ENCODE results near the gene DESI1. TPM values are rescaled to one million over a fixed set of nuclear protein-coding genes. Genes with fewer than 3 reads are reported as not detected.

Gene DESI1
- total and polyA plus RNA-seq, 9 donors = 12.8 to 22.1 (median 19.8) TPM

GRCh38 chr22:41550952-41551491, 69.8 kb downstream of the DESI1 start:
- Histone ChIP-seq H3K36me3 (ENCODE audit: control insufficient read depth, insufficient read depth, low read length) (no peaks in the 10 kb centered on the region), H3K9me3 (replicated peaks; ENCODE audit: control insufficient read depth, low read depth, low read length) (no peaks in the 10 kb centered on the region), H3K27me3 (ENCODE audit: control insufficient read depth, insufficient read depth, low read length) (no peaks in the 10 kb centered on the region), H3K4me1 (ENCODE audit: control insufficient read depth, insufficient read depth, low read length) (peaks cover 20% of the 10 kb centered on the region), H3K4me3 (ENCODE audit: low read length) (no peak overlapping the region), H3K27ac (ENCODE audit: low read length) (peak overlapping the region; percentile 59)
- peak; percentile 63 for DNase-seq
- WGBS (ENCODE audit: insufficient coverage) = 60% methylated on average over 6 of the region's 12 CpGs

DNA sequence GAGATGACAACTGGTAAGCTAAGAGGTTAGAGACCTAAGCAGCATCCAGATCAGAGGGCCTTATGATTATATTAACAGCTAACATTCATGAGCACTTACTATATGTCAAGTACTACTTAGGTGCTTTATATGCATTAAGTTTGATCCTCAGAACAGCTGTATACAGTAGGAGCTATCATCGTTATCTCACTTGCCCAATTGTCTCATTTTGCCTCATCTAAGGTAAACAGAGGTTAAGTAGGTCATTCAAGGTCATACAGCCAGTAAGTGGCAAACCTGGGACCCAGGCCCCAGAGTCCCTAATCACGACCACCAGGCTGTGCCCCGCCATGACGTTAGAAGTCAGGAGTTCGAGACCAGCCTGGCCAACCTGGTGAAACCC, 72.0 kb downstream of the DESI1 start:
- Histone ChIP-seq H3K27ac (ENCODE audit: low read length) (no peak overlapping the region), H3K36me3 (ENCODE audit: control insufficient read depth, insufficient read depth, low read length) (no peaks in the 10 kb centered on the region), H3K27me3 (ENCODE audit: control insufficient read depth, insufficient read depth, low read length) (no peaks in the 10 kb centered on the region), H3K9me3 (replicated peaks; ENCODE audit: control insufficient read depth, low read depth, low read length) (no peaks in the 10 kb centered on the region), H3K4me1 (ENCODE audit: control insufficient read depth, insufficient read depth, low read length) (peaks cover 19% of the 10 kb centered on the region), H3K4me3 (ENCODE audit: low read length) (no peak overlapping the region)
- 88% methylated on average over 3 of the region's 5 CpGs for WGBS (ENCODE audit: insufficient coverage)
- DNase-seq = no peak

Other genes with a start within 250 kb of the DESI1 start
- gene TEF, start 239.1 kb downstream of the DESI1 start, total RNA-seq = 11.8 TPM
- gene TEF, start 239.1 kb downstream of the DESI1 start, polyA plus RNA-seq (ENCODE audit: insufficient read depth in 1 of 8, insufficient read length in 8 of 8, low replicate concordance in 1 of 8) = 10 to 100 TPM in 5 of 8 donors, 1 to 10 TPM in 3; 8.6 to 13.7 (median 10.3) TPM
- gene TOB2, start 174.2 kb downstream of the DESI1 start, total RNA-seq = 23.1 TPM
- gene TOB2, start 174.2 kb downstream of the DESI1 start, polyA plus RNA-seq (ENCODE audit: insufficient read depth in 1 of 8, insufficient read length in 8 of 8, low replicate concordance in 1 of 8) = 10 to 100 TPM; 33.8 to 45.5 (median 39.6) TPM
- 43.0 TPM for gene PHF5A, start 152.4 kb downstream of the DESI1 start, total RNA-seq
- gene PHF5A, start 152.4 kb downstream of the DESI1 start, polyA plus RNA-seq (ENCODE audit: insufficient read depth in 1 of 8, insufficient read length in 8 of 8, low replicate concordance in 1 of 8) = 10 to 100 TPM; 38.6 to 56.2 (median 43.3) TPM
- 64.6 TPM for gene ACO2, start 151.9 kb downstream of the DESI1 start, total RNA-seq
- 100 to 1,000 TPM in 6 of 8 donors, 10 to 100 TPM in 2; 81.8 to 117 (median 105) TPM for gene ACO2, start 151.9 kb downstream of the DESI1 start, polyA plus RNA-seq (ENCODE audit: insufficient read depth in 1 of 8, insufficient read length in 8 of 8, low replicate concordance in 1 of 8)
- gene POLR3H, start 76.6 kb downstream of the DESI1 start, total RNA-seq = 13.2 TPM
- gene POLR3H, start 76.6 kb downstream of the DESI1 start, polyA plus RNA-seq (ENCODE audit: insufficient read depth in 1 of 8, insufficient read length in 8 of 8, low replicate concordance in 1 of 8) = 10 to 100 TPM; 17.3 to 24.8 (median 23.0) TPM
- 1.6 TPM for gene CSDC2, start 60.0 kb downstream of the DESI1 start, total RNA-seq
- gene CSDC2, start 60.0 kb downstream of the DESI1 start, polyA plus RNA-seq (ENCODE audit: insufficient read depth in 1 of 8, insufficient read length in 8 of 8, low replicate concordance in 1 of 8) = 1 to 10 TPM; 5.8 to 9.3 (median 7.3) TPM
- 9.7 TPM for gene PMM1, start 31.2 kb downstream of the DESI1 start, total RNA-seq
- gene PMM1, start 31.2 kb downstream of the DESI1 start, polyA plus RNA-seq (ENCODE audit: insufficient read depth in 1 of 8, insufficient read length in 8 of 8, low replicate concordance in 1 of 8) = 10 to 100 TPM; 22.9 to 34.2 (median 27.7) TPM
- 205 TPM for gene XRCC6, start 252 bp upstream of the DESI1 start, total RNA-seq
- 100 to 1,000 TPM; 212 to 289 (median 227) TPM for gene XRCC6, start 252 bp upstream of the DESI1 start, polyA plus RNA-seq (ENCODE audit: insufficient read depth in 1 of 8, insufficient read length in 8 of 8, low replicate concordance in 1 of 8)
- 99.8 TPM for gene SNU13, start 67.8 kb upstream of the DESI1 start, total RNA-seq
- 100 to 1,000 TPM; 110 to 130 (median 116) TPM for gene SNU13, start 67.8 kb upstream of the DESI1 start, polyA plus RNA-seq (ENCODE audit: insufficient read depth in 1 of 8, insufficient read length in 8 of 8, low replicate concordance in 1 of 8)
- 0.62 TPM for gene MEI1, start 78.5 kb upstream of the DESI1 start, total RNA-seq
- gene MEI1, start 78.5 kb upstream of the DESI1 start, polyA plus RNA-seq (ENCODE audit: insufficient read depth in 1 of 8, insufficient read length in 8 of 8, low replicate concordance in 1 of 8) = 1 to 10 TPM in 4 of 8 donors, under 1 TPM in 4; 0.49 to 1.6 (median 0.99) TPM
- gene CCDC134, start 179.6 kb upstream of the DESI1 start, total RNA-seq = 13.2 TPM
- 1 to 10 TPM; 6.5 to 9.3 (median 8.1) TPM for gene CCDC134, start 179.6 kb upstream of the DESI1 start, polyA plus RNA-seq (ENCODE audit: insufficient read depth in 1 of 8, insufficient read length in 8 of 8, low replicate concordance in 1 of 8)
- gene SREBF2, start 212.1 kb upstream of the DESI1 start, total RNA-seq = 30.9 TPM
- 100 to 1,000 TPM in 1 of 8 donors, 10 to 100 TPM in 7; 61.7 to 106 (median 82.4) TPM for gene SREBF2, start 212.1 kb upstream of the DESI1 start, polyA plus RNA-seq (ENCODE audit: insufficient read depth in 1 of 8, insufficient read length in 8 of 8, low replicate concordance in 1 of 8)

All from muscle of leg (tissue), 11 donors.